ENCODE results near the gene AP4E1.
"Not testable (repeated sequence)": the region's sequence is repeated elsewhere in the genome, so short reads cannot be mapped to it uniquely, and the experiment has no call there.

AP4E1 gene

GRCh38 chr15:50873935-50874361 is 34.5 kb upstream of the AP4E1 start:
- DNase-seq (ENCODE audit: low spot score) = peak; percentile 23
- no peak for TF ChIP-seq CTCF (IDR thresholded peaks at IDR 0.05; ENCODE audit: extremely low read depth, missing control alignments)

GRCh38 chr15:50875238-50875637 is 33.2 kb upstream of the AP4E1 start:
- DNase-seq (ENCODE audit: low spot score) = not testable (repeated sequence)

- DNase-seq (ENCODE audit: low spot score) = no peak
- TF ChIP-seq CTCF (IDR thresholded peaks at IDR 0.05; ENCODE audit: extremely low read depth, missing control alignments) = no peak
These were observed 32.1 kb upstream of the AP4E1 start for GRCh38 chr15:50876260-50876988.

GRCh38 chr15:50876989-50877360 is 31.5 kb upstream of the AP4E1 start:
- TF ChIP-seq CTCF (IDR thresholded peaks at IDR 0.05; ENCODE audit: extremely low read depth, missing control alignments) = peak; percentile 81
- DNase-seq (ENCODE audit: low spot score) = peak; percentile 49

GRCh38 chr15:50879016-50879617 is 29.4 kb upstream of the AP4E1 start:
- no peak for TF ChIP-seq CTCF (IDR thresholded peaks at IDR 0.05; ENCODE audit: extremely low read depth, missing control alignments)
- DNase-seq (ENCODE audit: low spot score) = no peak

- TF ChIP-seq CTCF (IDR thresholded peaks at IDR 0.05; ENCODE audit: extremely low read depth, missing control alignments) = no peak
- DNase-seq (ENCODE audit: low spot score) = no peak
These were observed 28.3 kb upstream of the AP4E1 start for GRCh38 chr15:50880206-50880605.

- no peak for TF ChIP-seq CTCF (IDR thresholded peaks at IDR 0.05; ENCODE audit: extremely low read depth, missing control alignments)
- peak; percentile 41 for DNase-seq (ENCODE audit: low spot score)
These were observed 27.8 kb upstream of the AP4E1 start for GRCh38 chr15:50880651-50881114.

Measured in GM20000 (cell line).